Prostate gland (tissue), 2 donors: ENCODE data around the gene PRX. TPM values are rescaled to one million over a fixed set of nuclear protein-coding genes. Genes with fewer than 3 reads are reported as not detected.

ENCODE experiments used
- DNase-seq: peaks from one replicate; pipeline ENCODE4 v3.0.0-alpha.2; 2019; ENCODE audit warnings: low spot score
- H3K27ac ChIP-seq, 2 donors: fragments of 200-600 bp; sonication (generic); 2 replicates each; pipeline ENCODE4 v1.5.1; 2017 to 2019
- H3K27me3 ChIP-seq: fragments of 200-600 bp; sonication (generic); replicated peaks from 2 replicates; pipeline ENCODE4 v1.5.1; 2019; ENCODE audit not compliant: insufficient read depth
- H3K36me3 ChIP-seq, 2 donors: fragments of 200-600 bp; sonication (generic); 1 replicate in 1 of 2; 2 replicates in 1 of 2; pipeline versions ENCODE4 v1.5.1 to v1.8.1; 2017 to 2019
- H3K4me1 ChIP-seq: fragments of 200-600 bp; sonication (generic); replicated peaks from 2 replicates; pipeline ENCODE4 v1.5.1; 2019
- H3K4me3 ChIP-seq, 2 donors: fragments of 200-600 bp; sonication (generic); 2 replicates each; pipeline ENCODE4 v1.5.1; 2017 to 2019
- H3K9me3 ChIP-seq: fragments of 200-600 bp; sonication (generic); 2 replicates; pipeline ENCODE4 v1.5.1; 2017
- POLR2A ChIP-seq: fragments of 450-650 bp; IDR thresholded peaks from one replicate; pipeline ENCODE4 v1.6.1; 2016; ENCODE audit warnings: antibody characterized with exemption, mild to moderate bottlenecking
- POLR2AphosphoS5 ChIP-seq: sonication (generic); formaldehyde crosslinking; IDR thresholded peaks from one replicate; pipeline ENCODE4 v1.6.1; 2017; ENCODE audit warnings: antibody characterized with exemption
- whole genome bisulfite sequencing: methylation state at CpG from one replicate; pipeline ENCODE4 v1.1.5; 2018; 5-methylcytosine and 5-hydroxymethylcytosine counted together
- intact Hi-C: fragments of 100-400 bp; cut with DNase I; formaldehyde crosslinking; loops from one replicate; pipeline ENCODE4 v1.14.2; 2022
- total RNA-seq, 2 donors: library from RNA; depleted of rRNA; stranded (reverse); fragments of >200 nt; gene quantifications; one replicate each; pipeline ENCODE4 v1.1.0, GENCODE V29; 2016
- TF ChIP-seq, protein P1 (sequence below), 4 experiments: fragments of 200-600 bp in 2 of 4; fragments of 450-650 bp in 2 of 4; sonication (generic) in 2 of 4; IDR thresholded peaks; 1 replicate in 3 of 4; 2 replicates in 1 of 4; pipeline ENCODE4 v1.5.1; 2016 to 2019; ENCODE audit warnings: antibody characterized with exemption in 4 of 4, mild to moderate bottlenecking in 2 of 4, moderate library complexity in 2 of 4

The PRX gene
- total RNA-seq, 2 donors from 2014 or later = 4.1 to 10.7 TPM

DNA sequence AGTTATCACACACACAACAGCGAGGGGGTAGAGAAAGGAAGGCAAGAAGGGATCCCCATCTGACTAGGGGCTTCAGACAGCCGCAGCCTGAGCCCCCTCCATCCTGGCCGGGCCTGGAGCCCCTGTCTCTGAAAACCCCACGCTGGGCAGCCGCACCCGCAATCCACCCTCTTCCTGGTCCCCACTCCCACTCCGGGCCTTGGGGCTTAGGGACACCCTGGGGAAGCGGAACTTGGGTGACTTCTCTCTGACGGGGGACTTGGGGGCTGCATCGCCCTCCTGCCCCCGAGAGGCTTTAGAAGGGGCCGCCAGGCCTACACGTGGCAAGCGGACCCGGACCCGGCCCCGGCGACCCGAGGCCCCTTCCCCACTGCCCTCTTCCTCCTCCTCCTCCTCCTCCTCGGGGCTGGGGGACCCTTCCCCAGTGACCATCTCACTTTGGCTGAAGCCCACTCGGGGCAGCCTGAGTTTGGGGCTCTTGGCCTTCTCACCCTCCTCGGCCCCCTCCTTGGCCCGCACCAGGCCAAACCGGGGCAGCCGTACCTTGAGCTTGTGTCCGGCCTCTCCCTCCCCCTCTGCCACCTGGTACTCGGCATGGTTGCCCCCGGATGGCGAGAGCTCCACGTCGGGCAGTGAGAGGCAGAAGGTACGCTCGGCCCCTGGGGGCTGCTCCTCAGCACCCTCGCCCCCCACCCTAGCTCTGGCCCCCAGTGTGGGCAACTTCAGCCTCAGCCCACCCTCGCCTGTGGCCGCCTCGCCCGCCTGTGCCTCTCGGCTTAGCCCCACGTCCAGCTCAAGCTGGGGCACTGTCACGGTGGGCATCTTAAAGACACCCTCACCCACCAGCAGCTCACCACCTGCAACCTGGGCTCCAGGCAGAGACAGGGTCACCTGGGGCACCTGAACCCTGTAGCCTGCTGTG is 19.0 kb downstream of the PRX start:
- Histone ChIP-seq H3K4me1 (no peaks in the 10 kb centered on the region), H3K4me3 (no peak overlapping the region), H3K36me3 (no peaks in the 10 kb centered on the region), H3K27me3 (no peaks in the 10 kb centered on the region), H3K9me3 (no peaks in the 10 kb centered on the region), H3K27ac (no peak overlapping the region)
- intact Hi-C loops = no loop called here
- DNase-seq = no peak
- WGBS = 89% methylated on average over 32 of the region's 41 CpGs
- TF ChIP-seq, protein P1, sequence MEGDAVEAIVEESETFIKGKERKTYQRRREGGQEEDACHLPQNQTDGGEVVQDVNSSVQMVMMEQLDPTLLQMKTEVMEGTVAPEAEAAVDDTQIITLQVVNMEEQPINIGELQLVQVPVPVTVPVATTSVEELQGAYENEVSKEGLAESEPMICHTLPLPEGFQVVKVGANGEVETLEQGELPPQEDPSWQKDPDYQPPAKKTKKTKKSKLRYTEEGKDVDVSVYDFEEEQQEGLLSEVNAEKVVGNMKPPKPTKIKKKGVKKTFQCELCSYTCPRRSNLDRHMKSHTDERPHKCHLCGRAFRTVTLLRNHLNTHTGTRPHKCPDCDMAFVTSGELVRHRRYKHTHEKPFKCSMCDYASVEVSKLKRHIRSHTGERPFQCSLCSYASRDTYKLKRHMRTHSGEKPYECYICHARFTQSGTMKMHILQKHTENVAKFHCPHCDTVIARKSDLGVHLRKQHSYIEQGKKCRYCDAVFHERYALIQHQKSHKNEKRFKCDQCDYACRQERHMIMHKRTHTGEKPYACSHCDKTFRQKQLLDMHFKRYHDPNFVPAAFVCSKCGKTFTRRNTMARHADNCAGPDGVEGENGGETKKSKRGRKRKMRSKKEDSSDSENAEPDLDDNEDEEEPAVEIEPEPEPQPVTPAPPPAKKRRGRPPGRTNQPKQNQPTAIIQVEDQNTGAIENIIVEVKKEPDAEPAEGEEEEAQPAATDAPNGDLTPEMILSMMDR (IDR thresholded peaks at IDR 0.05) = no peak
- TF ChIP-seq POLR2A (no peak), POLR2AphosphoS5 (no peak)

DNA sequence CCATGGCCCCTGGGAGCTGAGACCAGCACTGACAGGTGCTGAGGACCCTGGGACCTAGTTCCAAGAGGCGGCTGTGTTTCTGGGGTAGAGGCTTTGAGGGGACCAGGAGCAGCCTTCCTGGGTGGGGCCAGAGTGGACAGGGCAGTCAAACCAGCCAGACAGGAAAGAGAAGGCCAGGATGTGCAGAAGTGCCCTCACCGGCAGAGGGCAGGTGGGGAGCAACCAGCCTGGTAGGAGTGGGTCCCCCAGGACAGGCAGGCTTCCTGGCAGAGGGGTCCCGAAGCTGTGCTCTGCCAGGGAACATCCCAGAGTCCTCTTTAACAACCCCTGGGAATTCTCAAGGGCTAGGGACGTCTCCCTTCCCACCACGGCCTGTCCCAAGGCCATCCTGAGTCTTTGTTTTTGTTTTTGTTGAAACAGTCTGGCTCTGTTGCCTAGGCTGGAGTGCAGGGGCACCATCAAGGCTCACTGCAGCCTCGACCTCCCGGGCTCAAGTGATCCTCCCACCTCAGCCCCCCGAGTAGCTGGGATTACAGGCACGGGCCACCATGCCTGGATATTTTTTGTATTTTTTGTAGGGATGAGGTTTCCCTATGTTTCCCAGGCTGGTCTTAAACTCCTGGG is 20.2 kb downstream of the PRX start:
- Histone ChIP-seq H3K27ac (no peak overlapping the region), H3K4me3 (no peak overlapping the region), H3K36me3 (no peaks in the 10 kb centered on the region), H3K4me1 (no peaks in the 10 kb centered on the region), H3K27me3 (no peaks in the 10 kb centered on the region), H3K9me3 (no peaks in the 10 kb centered on the region)
- TF ChIP-seq POLR2AphosphoS5 (peak; percentile 52), POLR2A (no peak)
- TF ChIP-seq, protein P1 (IDR thresholded peaks at IDR 0.05) = peak in 3 of 4 experiments; percentile 18 to 76 (median 48)
- peak; percentile 47 for DNase-seq
- intact Hi-C loops = no loop called here
- WGBS = 62% methylated on average over 8 of the region's 9 CpGs

DNA sequence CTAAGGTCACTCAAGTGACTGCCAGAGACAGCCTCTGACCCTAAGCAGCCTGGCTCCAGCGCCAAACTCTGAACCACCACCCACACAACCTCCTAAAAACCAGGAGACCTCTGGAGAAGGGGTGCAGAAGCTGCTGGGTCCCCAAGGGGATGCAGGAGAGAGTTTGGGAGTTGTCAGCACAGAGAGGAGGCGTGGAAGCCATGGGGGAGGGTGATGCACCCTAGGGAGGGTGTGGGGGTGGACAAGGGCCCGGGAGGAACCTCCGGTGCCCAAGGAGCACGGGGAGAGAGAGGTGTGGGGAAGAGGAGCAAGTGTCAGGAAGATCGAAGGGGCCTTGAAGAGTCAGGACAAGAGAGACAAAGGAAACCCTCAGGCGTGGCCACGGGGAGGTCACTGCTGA is 21.1 kb downstream of the PRX start:
- WGBS = 75% methylated on average over 8 of the region's 8 CpGs
- intact Hi-C loops = no loop called here

DNA sequence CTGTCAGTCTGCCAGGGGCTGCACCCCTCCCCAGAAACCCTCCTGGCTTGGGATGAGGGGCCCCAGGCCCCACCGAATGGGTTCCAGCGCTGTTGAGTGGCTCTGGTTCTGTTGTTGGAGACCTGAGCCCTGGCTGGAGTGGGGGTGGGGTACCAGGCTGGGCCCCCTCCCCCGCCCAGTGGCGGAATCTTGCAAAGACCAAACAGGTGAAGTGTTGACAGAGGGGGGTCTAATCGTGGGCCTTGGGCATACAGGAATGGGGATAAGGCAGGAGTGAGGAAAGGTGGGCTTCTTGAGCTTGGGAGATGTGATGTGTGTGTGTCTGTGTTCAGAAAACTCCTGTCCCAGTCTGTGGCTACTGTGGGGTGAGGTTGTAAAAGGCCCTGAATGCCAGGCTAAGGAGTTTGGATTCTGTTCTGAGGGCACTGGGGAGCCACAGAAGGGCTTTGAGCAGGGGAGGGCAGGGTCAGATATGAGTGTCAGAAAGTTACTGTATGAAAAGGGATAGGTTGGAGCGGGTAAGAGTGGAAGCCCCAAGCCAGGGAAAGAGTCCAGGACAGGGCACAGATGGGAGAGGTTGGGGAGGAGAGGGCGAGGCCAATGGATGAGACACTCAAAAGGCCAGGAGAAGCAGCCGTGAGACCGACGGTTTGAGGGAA is 23.0 kb downstream of the PRX start, which contains the start of gene HIPK4:
TSS of gene HIPK4 (minus strand) at position 98 of the 659 bp plus-strand sequence. CDS start 279 bp downstream, outside the sequence.
- Histone ChIP-seq H3K4me3 (no peak within 1 kb of the TSS), H3K27me3 (no peaks in the 10 kb centered on the region), H3K4me1 (no peaks in the 10 kb centered on the region), H3K36me3 (no peaks in the 10 kb centered on the region), H3K9me3 (no peaks in the 10 kb centered on the region), H3K27ac (no peak within 1 kb of the TSS)
- intact Hi-C loops = no loop called here
- TF ChIP-seq POLR2A (no peak), POLR2AphosphoS5 (no peak)
- TF ChIP-seq, protein P1 (IDR thresholded peaks at IDR 0.05) = no peak
- no peak for DNase-seq
- WGBS = 84% methylated on average over 10 of the region's 10 CpGs

More for the DNA sequence above, 21.1 kb downstream of the PRX start:
- Histone ChIP-seq H3K4me3 (no peak overlapping the region), H3K9me3 (no peaks in the 10 kb centered on the region), H3K36me3 (no peaks in the 10 kb centered on the region), H3K27me3 (no peaks in the 10 kb centered on the region), H3K27ac (no peak overlapping the region), H3K4me1 (no peaks in the 10 kb centered on the region)
- DNase-seq = no peak
- TF ChIP-seq, protein P1 (IDR thresholded peaks at IDR 0.05) = no peak
- TF ChIP-seq POLR2A = no peak
- TF ChIP-seq POLR2AphosphoS5 = no peak
